Stimulated activated naive CD8-positive, alpha-beta T cell treated with anti-CD3 and anti-CD28 coated beads, Interleukin-15, Interleukin-2, amounts not matched to agents 100 ng/mL and 50 ng/mL, for 24 hours (primary cell): Measurements from ENCODE around the gene PGA4.

Experiments
- H3K27ac Mint-ChIP-seq: one replicate; pipeline ENCODE4 v1.8.0; 2021; ENCODE audit warnings: mild to moderate bottlenecking, mixed read lengths
- H3K27me3 Mint-ChIP-seq: one replicate; pipeline ENCODE4 v1.8.0; 2021; ENCODE audit warnings: mixed read lengths
- H3K36me3 Mint-ChIP-seq: one replicate; pipeline ENCODE4 v1.8.0; 2021; ENCODE audit warnings: low read depth, mixed read lengths
- H3K4me1 Mint-ChIP-seq: one replicate; pipeline ENCODE4 v1.8.0; 2021; ENCODE audit warnings: low read depth, mixed read lengths
- H3K4me3 Mint-ChIP-seq: one replicate; pipeline ENCODE4 v1.8.0; 2021; ENCODE audit warnings: mild to moderate bottlenecking, mixed read lengths
- H3K9me3 Mint-ChIP-seq: one replicate; pipeline ENCODE4 v1.8.0; 2021; ENCODE audit warnings: mixed read lengths

PGA4 gene

GRCh38 chr11:61277186-61278000 is 55.2 kb downstream of the PGA4 start:
- no peaks in the 10 kb centered on the region for H3K27me3 Mint-ChIP-seq
- no peak overlapping the region for H3K27ac Mint-ChIP-seq
- H3K4me3 Mint-ChIP-seq: no peak overlapping the region
- peaks cover 30% of the 10 kb centered on the region for H3K36me3 Mint-ChIP-seq
- H3K9me3 Mint-ChIP-seq: no peaks in the 10 kb centered on the region
- H3K4me1 Mint-ChIP-seq: no peaks in the 10 kb centered on the region

- H3K9me3 Mint-ChIP-seq: no peaks in the 10 kb centered on the region
- no peaks in the 10 kb centered on the region for H3K27me3 Mint-ChIP-seq
- H3K4me3 Mint-ChIP-seq: no peak overlapping the region
Observed at GRCh38 chr11:61278001-61278470, 55.9 kb downstream of the PGA4 start.

GRCh38 chr11:61279934-61280659 is 58.0 kb downstream of the PGA4 start:
- H3K27me3 Mint-ChIP-seq: no peaks in the 10 kb centered on the region
- no peak overlapping the region for H3K27ac Mint-ChIP-seq
- no peaks in the 10 kb centered on the region for H3K4me1 Mint-ChIP-seq
- H3K36me3 Mint-ChIP-seq: peaks cover 48% of the 10 kb centered on the region
- H3K4me3 Mint-ChIP-seq: no peak overlapping the region
- no peaks in the 10 kb centered on the region for H3K9me3 Mint-ChIP-seq

More at GRCh38 chr11:61278001-61278470, 55.9 kb downstream of the PGA4 start:
- H3K4me1 Mint-ChIP-seq: no peaks in the 10 kb centered on the region
- peaks cover 30% of the 10 kb centered on the region for H3K36me3 Mint-ChIP-seq
- no peak overlapping the region for H3K27ac Mint-ChIP-seq

GRCh38 chr11:61280883-61281580 is 58.9 kb downstream of the PGA4 start:
- Mint-ChIP-seq H3K4me1 (no peaks in the 10 kb centered on the region), H3K36me3 (peaks cover 58% of the 10 kb centered on the region), H3K4me3 (no peak overlapping the region), H3K27ac (peak overlapping the region; percentile 80), H3K9me3 (no peaks in the 10 kb centered on the region), H3K27me3 (no peaks in the 10 kb centered on the region)
